Caki2 (cell line): ENCODE results near the gene DNHD1. TPM values are rescaled to one million over a fixed set of nuclear protein-coding genes. Genes with fewer than 3 reads are reported as not detected.

ENCODE experiments used
- DNase-seq: peaks from one replicate; pipeline ENCODE4 v3.0.0-alpha.2; 2015; ENCODE audit warnings: low read depth
- in situ Hi-C: cut with HindIII; loops from 2 replicates; pipeline ENCODE4 v1.10.0; 2016; ENCODE audit warnings: low sequenced_read_pairs, low pct_unique_long_range_greater_than_20kb, mixed read lengths
- total RNA-seq: library from RNA; depleted of rRNA; stranded (reverse); fragments of >200 nt; shearing (Covaris generic); gene quantifications from 2 replicates; pipeline ENCODE4 v1.2.3, GENCODE V29; 2014; ENCODE audit warnings: low replicate concordance

The DNHD1 gene
- total RNA-seq, 1 experiment from 2014 or later = 3.1 TPM

GRCh38 chr11:6474806-6475500 lies 22.1 kb upstream of the DNHD1 start:
- no peak for DNase-seq
- in situ Hi-C loops = no loop called here

GRCh38 chr11:6475936-6476335 lies 21.1 kb upstream of the DNHD1 start:
- in situ Hi-C loops = no loop called here
- no peak for DNase-seq

GRCh38 chr11:6476571-6476970 lies 20.5 kb upstream of the DNHD1 start:
- in situ Hi-C loops = no loop called here
- DNase-seq = no peak

- in situ Hi-C loops = no loop called here
- DNase-seq = no peak
Measured at GRCh38 chr11:6480299-6480914, 16.7 kb upstream of the DNHD1 start.

GRCh38 chr11:6481012-6481923 lies 15.8 kb upstream of the DNHD1 start, which contains the start of the genes ARFIP2 and TIMM10B:
TSS of gene ARFIP2 (minus strand) at chr11:6481331. CDS start at chr11:6480421, 910 bp downstream.
TSS of gene TIMM10B (plus strand) at chr11:6481501. CDS start at chr11:6481517, 16 bp downstream.
- peak; percentile 91 for DNase-seq
- in situ Hi-C loops = no loop called here

- in situ Hi-C loops = no loop called here
- DNase-seq = no peak
Measured at GRCh38 chr11:6481924-6482275, 15.2 kb upstream of the DNHD1 start.

GRCh38 chr11:6482441-6482840 lies 14.6 kb upstream of the DNHD1 start:
- in situ Hi-C loops = no loop called here

GRCh38 chr11:6483015-6483414 lies 14.1 kb upstream of the DNHD1 start:
- no peak for DNase-seq
- in situ Hi-C loops = no loop called here

More at GRCh38 chr11:6482441-6482840, 14.6 kb upstream of the DNHD1 start:
- no peak for DNase-seq

- DNase-seq = no peak
- in situ Hi-C loops = no loop called here
Measured at GRCh38 chr11:6485661-6486060, 11.4 kb upstream of the DNHD1 start.

GRCh38 chr11:6486256-6486655 lies 10.8 kb upstream of the DNHD1 start:
- in situ Hi-C loops = no loop called here
- no peak for DNase-seq

- DNase-seq = no peak
- in situ Hi-C loops = no loop called here
Measured at GRCh38 chr11:6486938-6487337, 10.1 kb upstream of the DNHD1 start.

GRCh38 chr11:6488342-6488741 lies 8.7 kb upstream of the DNHD1 start:
- DNase-seq = no peak
- in situ Hi-C loops = no loop called here

GRCh38 chr11:6488821-6489220 lies 8.3 kb upstream of the DNHD1 start:
- DNase-seq = no peak
- in situ Hi-C loops = no loop called here

GRCh38 chr11:6489306-6489705 lies 7.8 kb upstream of the DNHD1 start:
- in situ Hi-C loops = no loop called here

GRCh38 chr11:6498121-6498520 lies 1.0 kb downstream of the DNHD1 start:
- no peak for DNase-seq
- in situ Hi-C loops = no loop called here

More at GRCh38 chr11:6489306-6489705, 7.8 kb upstream of the DNHD1 start:
- DNase-seq = no peak

GRCh38 chr11:6498544-6498943 lies 1.5 kb downstream of the DNHD1 start:
- DNase-seq = no peak
- in situ Hi-C loops = no loop called here

- in situ Hi-C loops = no loop called here
- DNase-seq = no peak
Measured at GRCh38 chr11:6502382-6502781, 5.3 kb downstream of the DNHD1 start.

GRCh38 chr11:6504166-6504565 lies 7.1 kb downstream of the DNHD1 start:
- in situ Hi-C loops = no loop called here
- no peak for DNase-seq
